ENCODE data around the gene OBP2B. TPM values are rescaled to one million over a fixed set of nuclear protein-coding genes. Genes with fewer than 3 reads are reported as not detected.

The OBP2B gene
- polyA plus RNA-seq, 1 donor from 2014 or later, result not detected

- TF ChIP-seq TAF1 (IDR thresholded peaks at IDR 0.05; ENCODE audit: low read depth) (no peak), EZH2 (IDR thresholded peaks at IDR 0.05; ENCODE audit: borderline replicate concordance, insufficient read depth, low read length, poor library complexity, severe bottlenecking) (no peak), SMC3 (conservative IDR thresholded peaks at IDR 0.05; ENCODE audit: poor library complexity) (no peak), MXI1 (conservative IDR thresholded peaks at IDR 0.05; ENCODE audit: poor library complexity, severe bottlenecking) (no peak), EP300 (conservative IDR thresholded peaks at IDR 0.05; ENCODE audit: poor library complexity, severe bottlenecking) (no peak)
- TF ChIP-seq, protein P1, sequence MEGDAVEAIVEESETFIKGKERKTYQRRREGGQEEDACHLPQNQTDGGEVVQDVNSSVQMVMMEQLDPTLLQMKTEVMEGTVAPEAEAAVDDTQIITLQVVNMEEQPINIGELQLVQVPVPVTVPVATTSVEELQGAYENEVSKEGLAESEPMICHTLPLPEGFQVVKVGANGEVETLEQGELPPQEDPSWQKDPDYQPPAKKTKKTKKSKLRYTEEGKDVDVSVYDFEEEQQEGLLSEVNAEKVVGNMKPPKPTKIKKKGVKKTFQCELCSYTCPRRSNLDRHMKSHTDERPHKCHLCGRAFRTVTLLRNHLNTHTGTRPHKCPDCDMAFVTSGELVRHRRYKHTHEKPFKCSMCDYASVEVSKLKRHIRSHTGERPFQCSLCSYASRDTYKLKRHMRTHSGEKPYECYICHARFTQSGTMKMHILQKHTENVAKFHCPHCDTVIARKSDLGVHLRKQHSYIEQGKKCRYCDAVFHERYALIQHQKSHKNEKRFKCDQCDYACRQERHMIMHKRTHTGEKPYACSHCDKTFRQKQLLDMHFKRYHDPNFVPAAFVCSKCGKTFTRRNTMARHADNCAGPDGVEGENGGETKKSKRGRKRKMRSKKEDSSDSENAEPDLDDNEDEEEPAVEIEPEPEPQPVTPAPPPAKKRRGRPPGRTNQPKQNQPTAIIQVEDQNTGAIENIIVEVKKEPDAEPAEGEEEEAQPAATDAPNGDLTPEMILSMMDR (IDR thresholded peaks at IDR 0.05; ENCODE audit: poor library complexity, severe bottlenecking), result no peak
- TF ChIP-seq, protein P2, sequence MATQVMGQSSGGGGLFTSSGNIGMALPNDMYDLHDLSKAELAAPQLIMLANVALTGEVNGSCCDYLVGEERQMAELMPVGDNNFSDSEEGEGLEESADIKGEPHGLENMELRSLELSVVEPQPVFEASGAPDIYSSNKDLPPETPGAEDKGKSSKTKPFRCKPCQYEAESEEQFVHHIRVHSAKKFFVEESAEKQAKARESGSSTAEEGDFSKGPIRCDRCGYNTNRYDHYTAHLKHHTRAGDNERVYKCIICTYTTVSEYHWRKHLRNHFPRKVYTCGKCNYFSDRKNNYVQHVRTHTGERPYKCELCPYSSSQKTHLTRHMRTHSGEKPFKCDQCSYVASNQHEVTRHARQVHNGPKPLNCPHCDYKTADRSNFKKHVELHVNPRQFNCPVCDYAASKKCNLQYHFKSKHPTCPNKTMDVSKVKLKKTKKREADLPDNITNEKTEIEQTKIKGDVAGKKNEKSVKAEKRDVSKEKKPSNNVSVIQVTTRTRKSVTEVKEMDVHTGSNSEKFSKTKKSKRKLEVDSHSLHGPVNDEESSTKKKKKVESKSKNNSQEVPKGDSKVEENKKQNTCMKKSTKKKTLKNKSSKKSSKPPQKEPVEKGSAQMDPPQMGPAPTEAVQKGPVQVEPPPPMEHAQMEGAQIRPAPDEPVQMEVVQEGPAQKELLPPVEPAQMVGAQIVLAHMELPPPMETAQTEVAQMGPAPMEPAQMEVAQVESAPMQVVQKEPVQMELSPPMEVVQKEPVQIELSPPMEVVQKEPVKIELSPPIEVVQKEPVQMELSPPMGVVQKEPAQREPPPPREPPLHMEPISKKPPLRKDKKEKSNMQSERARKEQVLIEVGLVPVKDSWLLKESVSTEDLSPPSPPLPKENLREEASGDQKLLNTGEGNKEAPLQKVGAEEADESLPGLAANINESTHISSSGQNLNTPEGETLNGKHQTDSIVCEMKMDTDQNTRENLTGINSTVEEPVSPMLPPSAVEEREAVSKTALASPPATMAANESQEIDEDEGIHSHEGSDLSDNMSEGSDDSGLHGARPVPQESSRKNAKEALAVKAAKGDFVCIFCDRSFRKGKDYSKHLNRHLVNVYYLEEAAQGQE (IDR thresholded peaks at IDR 0.05; ENCODE audit: borderline replicate concordance), result no peak
- Histone ChIP-seq H3K4me2 (ENCODE audit: low read length) (no peak overlapping the region), H4K20me1 (ENCODE audit: insufficient read depth) (no peaks in the 10 kb centered on the region), H2AFZ (ENCODE audit: low read depth, low read length) (no peak overlapping the region), H3K36me3 (ENCODE audit: insufficient read depth, low read length) (no peaks in the 10 kb centered on the region), H3K27ac (ENCODE audit: low read length) (no peak overlapping the region), H3K27me3 (ENCODE audit: insufficient read depth, low read depth, low read length) (no peaks in the 10 kb centered on the region), H3K4me3 (ENCODE audit: low read length) (no peak overlapping the region), H3K9ac (ENCODE audit: low read length) (no peak overlapping the region), H3K79me2 (replicated peaks; ENCODE audit: insufficient read depth, low read length) (no peaks in the 10 kb centered on the region), H3K9me3 (ENCODE audit: low read length) (no peaks in the 10 kb centered on the region), H3K9me2 (ENCODE audit: insufficient read depth, low read length) (no peaks in the 10 kb centered on the region), H3F3A (ENCODE audit: insufficient read depth, low read length, poor library complexity, severe bottlenecking) (no peaks in the 10 kb centered on the region)
Measured at GRCh38 chr9:133169102-133169501, 39.9 kb downstream of the OBP2B start.

DNA sequence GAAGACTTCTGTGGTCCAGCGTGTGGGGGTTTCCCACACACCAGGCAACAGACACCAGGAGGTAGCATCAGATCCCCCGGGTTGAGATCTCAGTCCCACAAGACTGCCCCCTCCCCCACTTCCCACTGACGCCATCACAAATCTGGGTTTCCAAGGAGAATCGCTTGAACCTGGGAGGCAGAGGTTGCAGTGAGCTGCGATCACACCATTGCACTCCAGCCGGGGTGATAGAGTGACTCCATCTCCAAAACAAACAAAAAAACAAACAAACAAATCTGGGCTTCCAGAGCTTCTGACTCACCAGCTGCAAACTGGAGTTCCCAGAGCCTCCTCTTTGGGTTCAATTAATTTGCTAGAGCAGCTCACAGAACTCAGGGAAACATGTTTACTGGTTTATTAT is 40.6 kb downstream of the OBP2B start:
- no peaks in the 10 kb centered on the region for H4K20me1 ChIP-seq (ENCODE audit: insufficient read depth)
- no peaks in the 10 kb centered on the region for H3K36me3 ChIP-seq (ENCODE audit: insufficient read depth, low read length)
- TF ChIP-seq RAD21 (conservative IDR thresholded peaks at IDR 0.05), result no peak
- TF ChIP-seq EP300 (conservative IDR thresholded peaks at IDR 0.05; ENCODE audit: poor library complexity, severe bottlenecking), result no peak
- no peak for TF ChIP-seq SMC3 (conservative IDR thresholded peaks at IDR 0.05; ENCODE audit: poor library complexity)
- no peak for TF ChIP-seq EZH2 (IDR thresholded peaks at IDR 0.05; ENCODE audit: borderline replicate concordance, insufficient read depth, low read length, poor library complexity, severe bottlenecking)
- H3K27me3 ChIP-seq (ENCODE audit: insufficient read depth, low read depth, low read length), result peaks cover 5% of the 10 kb centered on the region
- no peaks in the 10 kb centered on the region for H3K9me2 ChIP-seq (ENCODE audit: insufficient read depth, low read length)
- no peak overlapping the region for H3K27ac ChIP-seq (ENCODE audit: low read length)
- no peaks in the 10 kb centered on the region for H3K9me3 ChIP-seq (ENCODE audit: low read length)
- no peak overlapping the region for H3K4me3 ChIP-seq (ENCODE audit: low read length)
- no peak overlapping the region for H3K4me2 ChIP-seq (ENCODE audit: low read length)
- H3K9ac ChIP-seq (ENCODE audit: low read length), result no peak overlapping the region
- H3K79me2 ChIP-seq (replicated peaks; ENCODE audit: insufficient read depth, low read length), result no peaks in the 10 kb centered on the region
- no peak overlapping the region for H2AFZ ChIP-seq (ENCODE audit: low read depth, low read length)
- no peaks in the 10 kb centered on the region for H3F3A ChIP-seq (ENCODE audit: insufficient read depth, low read length, poor library complexity, severe bottlenecking)

DNA sequence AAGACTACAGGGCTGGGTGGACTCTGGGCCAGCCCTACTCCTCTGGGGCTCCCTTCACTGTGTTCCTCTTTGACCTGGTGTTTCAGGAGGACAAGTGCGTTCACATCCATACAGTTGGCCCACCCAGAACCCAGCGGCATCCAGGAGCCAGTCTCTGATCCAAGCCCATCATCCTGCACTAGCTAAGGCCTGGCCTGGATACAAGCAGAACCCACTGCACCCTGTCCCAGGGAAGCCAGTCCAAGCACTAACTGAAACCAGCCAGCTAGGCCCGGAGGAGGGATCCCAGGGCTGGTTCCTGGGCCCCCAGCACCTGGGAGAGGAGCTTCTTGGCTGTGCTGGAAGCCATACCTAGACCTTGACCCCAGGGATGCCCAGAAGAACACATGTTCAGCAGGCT is 41.3 kb downstream of the OBP2B start:
- no peaks in the 10 kb centered on the region for H3K9me2 ChIP-seq (ENCODE audit: insufficient read depth, low read length)
- no peaks in the 10 kb centered on the region for H3K36me3 ChIP-seq (ENCODE audit: insufficient read depth, low read length)
- H3K4me3 ChIP-seq (ENCODE audit: low read length), result no peak overlapping the region
- H3F3A ChIP-seq (ENCODE audit: insufficient read depth, low read length, poor library complexity, severe bottlenecking), result no peaks in the 10 kb centered on the region
- H3K9me3 ChIP-seq (ENCODE audit: low read length), result no peaks in the 10 kb centered on the region
- H3K27me3 ChIP-seq (ENCODE audit: insufficient read depth, low read depth, low read length), result peaks cover 9% of the 10 kb centered on the region
- TF ChIP-seq, protein P2 (IDR thresholded peaks at IDR 0.05; ENCODE audit: borderline replicate concordance), result no peak
- TF ChIP-seq EP300 (conservative IDR thresholded peaks at IDR 0.05; ENCODE audit: poor library complexity, severe bottlenecking), result no peak
- no peak for TF ChIP-seq SMC3 (conservative IDR thresholded peaks at IDR 0.05; ENCODE audit: poor library complexity)
- TF ChIP-seq POLR2AphosphoS5 (IDR thresholded peaks at IDR 0.05), result no peak
- no peak for TF ChIP-seq TAF1 (IDR thresholded peaks at IDR 0.05; ENCODE audit: low read depth)
- TF ChIP-seq MXI1 (conservative IDR thresholded peaks at IDR 0.05; ENCODE audit: poor library complexity, severe bottlenecking), result no peak
- TF ChIP-seq RAD21 (conservative IDR thresholded peaks at IDR 0.05), result no peak
- TF ChIP-seq, protein P1 (IDR thresholded peaks at IDR 0.05; ENCODE audit: poor library complexity, severe bottlenecking), result no peak
- no peak for TF ChIP-seq EZH2 (IDR thresholded peaks at IDR 0.05; ENCODE audit: borderline replicate concordance, insufficient read depth, low read length, poor library complexity, severe bottlenecking)
- no peak overlapping the region for H2AFZ ChIP-seq (ENCODE audit: low read depth, low read length)
- no peaks in the 10 kb centered on the region for H4K20me1 ChIP-seq (ENCODE audit: insufficient read depth)
- no peak overlapping the region for H3K4me2 ChIP-seq (ENCODE audit: low read length)
- H3K79me2 ChIP-seq (replicated peaks; ENCODE audit: insufficient read depth, low read length), result no peaks in the 10 kb centered on the region
- H3K9ac ChIP-seq (ENCODE audit: low read length), result no peak overlapping the region
- H3K27ac ChIP-seq (ENCODE audit: low read length), result no peak overlapping the region

Data from neural cell (in vitro differentiated cells).